Stimulated activated CD4-positive, alpha-beta T cell treated with anti-CD3 and anti-CD28 coated beads, TNF-alpha, amount 100 ng/mL, for 4 hours (primary cell): Measurements from ENCODE around the gene ITPKA.
"Not testable (repeated sequence)": the region's sequence is repeated elsewhere in the genome, so short reads cannot be mapped to it uniquely, and the experiment has no call there.

Source experiments
- DNase-seq, 3 experiments: peaks; one replicate each; pipeline ENCODE4 v3.0.0-alpha.2; 2020; ENCODE audit warnings: low read depth in 3 of 3

The ITPKA gene

GRCh38 chr15:41493205-41493901, at the start of gene ITPKA:
Gene ITPKA, plus strand, starts transcription at chr15:41493874. Its CDS starts 54 bp downstream, at chr15:41493928.
- peak; percentile 80 to 86 (median 83) for DNase-seq

- DNase-seq, result no peak
These were observed 48.3 kb upstream of the ITPKA start for GRCh38 chr15:41445399-41445798.

- no peak for DNase-seq
These were observed 31.4 kb upstream of the ITPKA start for GRCh38 chr15:41462084-41462795.

- no peak for DNase-seq
These were observed 28.6 kb upstream of the ITPKA start for GRCh38 chr15:41464889-41465580.

GRCh38 chr15:41465822-41466421, 27.8 kb upstream of the ITPKA start:
- no peak for DNase-seq

- DNase-seq, result no peak
These were observed 27.0 kb upstream of the ITPKA start for GRCh38 chr15:41466711-41467110.

GRCh38 chr15:41469644-41470043, 24.0 kb upstream of the ITPKA start:
- DNase-seq, result not testable (repeated sequence)

GRCh38 chr15:41473418-41473817, 20.3 kb upstream of the ITPKA start:
- DNase-seq, result no peak

GRCh38 chr15:41474436-41474835, 19.2 kb upstream of the ITPKA start:
- DNase-seq, result no peak

- no peak for DNase-seq
These were observed 18.7 kb upstream of the ITPKA start for GRCh38 chr15:41474941-41475340.

GRCh38 chr15:41476416-41477048, 17.1 kb upstream of the ITPKA start:
- DNase-seq, result no peak

- DNase-seq, result no peak
These were observed 13.1 kb upstream of the ITPKA start for GRCh38 chr15:41480396-41481140.

GRCh38 chr15:41482110-41482877, 11.4 kb upstream of the ITPKA start:
- no peak for DNase-seq

GRCh38 chr15:41483115-41483514, 10.6 kb upstream of the ITPKA start:
- no peak for DNase-seq

- DNase-seq, result no peak
These were observed 10.2 kb upstream of the ITPKA start for GRCh38 chr15:41483519-41483918.

GRCh38 chr15:41484937-41485625, 8.6 kb upstream of the ITPKA start:
- DNase-seq, result no peak

GRCh38 chr15:41486286-41486685, 7.4 kb upstream of the ITPKA start:
- DNase-seq, result no peak

- no peak for DNase-seq
These were observed 6.3 kb upstream of the ITPKA start for GRCh38 chr15:41487381-41487780.

GRCh38 chr15:41487802-41488201, 5.9 kb upstream of the ITPKA start:
- DNase-seq, result no peak

GRCh38 chr15:41489641-41490040, 4.0 kb upstream of the ITPKA start:
- DNase-seq, result no peak
